ENCODE measurements around the gene STIMATE.

The STIMATE gene

DNA sequence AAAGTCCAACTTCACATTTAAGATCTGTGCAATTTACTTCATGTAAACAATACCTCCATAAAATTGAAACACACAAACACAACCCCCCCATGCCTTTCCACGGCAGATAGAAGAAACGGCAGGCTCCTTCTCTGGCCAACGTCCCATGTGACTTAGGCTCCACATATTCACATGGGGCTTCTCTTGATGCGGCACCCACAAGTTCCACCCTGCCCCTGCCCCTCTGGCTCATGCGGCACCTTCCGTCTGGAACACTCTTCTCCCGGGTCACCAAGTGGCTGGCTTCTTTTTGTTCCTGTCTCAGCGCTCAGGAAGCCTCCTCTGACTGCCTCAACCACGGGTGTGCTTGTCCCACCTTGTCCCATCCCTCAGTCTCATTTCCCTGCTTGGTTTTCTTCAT is 25.6 kb downstream of the STIMATE start:
- DNase-seq (ENCODE audit: low read depth in 2 of 2, low spot score in 1 of 2) = no peak

DNA sequence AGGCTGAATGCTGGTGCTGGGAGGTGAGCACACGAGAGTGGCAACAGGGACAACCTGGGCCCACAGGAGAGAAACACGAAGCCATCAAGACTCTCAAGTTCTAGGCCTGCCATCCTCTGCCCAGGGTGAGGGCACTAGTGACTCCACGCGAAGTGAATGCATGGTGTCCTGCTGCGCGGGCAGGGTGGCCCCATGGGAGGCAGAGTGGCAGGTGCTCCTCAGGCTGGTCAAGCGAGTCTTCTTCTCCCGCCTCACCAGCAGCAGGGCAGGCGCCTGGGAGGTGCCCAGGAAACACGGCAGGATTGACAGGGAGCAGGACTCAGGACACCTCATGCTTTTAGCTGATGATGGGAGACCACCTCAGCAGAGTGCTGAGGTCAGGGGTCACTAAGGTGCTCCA is 26.9 kb downstream of the STIMATE start:
- DNase-seq (ENCODE audit: low read depth in 2 of 2, low spot score in 1 of 2) = no peak

DNA sequence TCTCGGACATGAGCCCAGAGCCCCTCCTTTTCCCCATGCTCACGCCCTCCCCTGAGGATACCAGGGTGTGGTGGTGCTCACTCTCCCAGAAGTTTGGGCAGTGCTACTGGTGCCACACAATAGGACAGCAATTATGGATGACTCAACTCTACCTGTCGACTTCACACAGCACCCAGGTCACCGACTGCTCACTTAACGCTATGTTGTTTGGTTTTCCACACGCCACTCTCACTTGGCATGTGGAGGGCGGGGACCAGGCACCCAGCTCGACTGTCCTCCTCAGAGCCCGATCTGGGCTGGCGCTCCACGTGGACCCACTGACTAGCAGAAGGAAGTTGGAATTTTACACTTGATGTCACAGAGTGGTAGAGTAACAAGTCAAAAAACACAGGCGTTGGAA is 30.9 kb downstream of the STIMATE start:
- no peak for DNase-seq (ENCODE audit: low read depth in 2 of 2, low spot score in 1 of 2)

DNA sequence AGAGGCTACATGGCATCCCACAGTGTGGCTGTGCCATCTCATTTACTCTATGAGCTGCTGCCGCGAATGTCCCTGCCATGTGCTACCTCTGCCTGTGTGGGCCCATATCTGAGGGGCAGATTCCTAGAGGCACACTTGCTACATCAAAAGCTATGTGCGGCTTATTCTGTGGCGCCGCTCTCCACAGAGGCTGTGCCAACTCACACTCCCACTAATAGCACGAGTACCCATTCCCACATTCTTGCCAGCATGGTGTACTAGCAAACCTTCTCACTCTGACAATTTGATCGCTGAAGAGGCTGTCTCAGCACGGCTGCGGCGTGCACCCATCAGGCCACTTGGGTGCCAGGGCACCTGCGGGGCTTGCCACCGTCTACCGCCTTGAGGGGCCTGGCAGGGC is 31.4 kb downstream of the STIMATE start:
- DNase-seq (ENCODE audit: low read depth in 2 of 2, low spot score in 1 of 2) = no peak

DNA sequence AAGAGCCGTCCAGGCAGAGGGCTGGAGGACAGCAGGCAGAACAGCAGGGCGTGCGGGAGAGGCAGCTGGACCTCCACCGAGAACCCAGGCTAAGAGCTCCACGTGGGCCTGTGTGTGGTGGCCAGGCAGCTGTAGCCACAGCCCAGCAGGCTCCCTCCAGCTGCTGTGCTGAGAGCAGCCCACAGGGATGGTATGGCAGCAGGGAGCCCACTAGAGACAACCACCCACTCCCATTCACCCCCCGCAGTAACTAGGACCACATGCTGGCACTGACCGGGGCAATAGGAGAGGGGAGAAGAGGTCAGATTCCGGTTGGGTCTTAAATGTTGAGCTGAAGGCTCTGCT is 37.0 kb downstream of the STIMATE start:
- no peak for DNase-seq (ENCODE audit: low read depth in 2 of 2, low spot score in 1 of 2)

DNA sequence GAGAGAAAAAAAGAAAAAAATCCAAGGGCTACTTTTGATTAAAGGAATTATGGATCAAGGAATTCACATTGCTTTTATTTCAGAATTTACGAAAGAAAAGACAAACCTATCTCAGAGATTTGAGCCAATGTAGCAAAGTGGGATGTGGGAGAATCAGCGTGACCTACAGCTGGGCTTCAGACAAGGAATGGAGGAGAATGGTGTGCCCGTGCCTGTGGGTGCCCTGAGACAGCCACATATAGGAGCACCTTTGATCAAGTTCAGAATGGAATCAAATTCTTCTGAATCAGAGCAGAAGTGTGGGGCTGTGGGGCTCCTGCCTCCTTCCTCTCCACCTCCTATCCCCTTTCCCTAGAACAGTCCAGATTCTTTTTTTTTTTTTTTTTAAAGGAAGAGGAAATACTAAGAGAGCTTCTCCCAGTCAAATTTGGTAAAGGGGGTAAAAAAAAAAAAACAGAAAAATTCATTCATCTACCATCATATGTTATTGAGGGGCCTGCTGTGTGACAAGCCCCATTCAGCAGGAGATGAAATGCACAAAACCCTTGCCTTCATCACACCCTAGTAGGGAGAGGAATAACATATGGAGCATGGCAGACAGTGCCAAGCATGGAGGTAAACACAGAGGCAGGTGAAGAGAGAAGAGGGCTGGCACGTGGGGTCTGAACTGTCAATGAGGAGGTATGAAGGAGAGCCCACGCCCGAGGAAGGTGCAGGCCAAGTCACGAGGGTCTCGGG is 37.5 kb downstream of the STIMATE start:
- no peak for DNase-seq (ENCODE audit: low read depth in 2 of 2, low spot score in 1 of 2)

DNA sequence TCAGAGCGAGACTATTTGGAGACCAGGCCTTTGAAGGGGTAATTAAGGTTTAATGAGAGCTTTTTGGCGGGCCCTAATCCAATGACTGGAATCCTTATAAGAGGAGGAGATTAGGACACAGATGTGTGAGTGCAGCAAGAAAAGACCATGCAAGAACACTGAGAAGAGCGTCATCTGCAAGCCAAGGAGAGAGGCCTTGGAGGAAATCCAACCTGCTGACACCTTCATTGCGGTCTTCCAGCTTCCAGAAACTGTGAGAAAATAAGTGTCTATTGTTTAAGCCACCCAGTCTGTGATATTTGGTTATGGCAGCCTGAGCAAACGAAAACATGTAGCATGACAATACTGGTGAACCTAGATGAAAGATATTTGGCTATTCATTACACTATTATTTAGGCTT is 39.5 kb downstream of the STIMATE start:
- no peak for DNase-seq (ENCODE audit: low read depth in 2 of 2, low spot score in 1 of 2)

DNA sequence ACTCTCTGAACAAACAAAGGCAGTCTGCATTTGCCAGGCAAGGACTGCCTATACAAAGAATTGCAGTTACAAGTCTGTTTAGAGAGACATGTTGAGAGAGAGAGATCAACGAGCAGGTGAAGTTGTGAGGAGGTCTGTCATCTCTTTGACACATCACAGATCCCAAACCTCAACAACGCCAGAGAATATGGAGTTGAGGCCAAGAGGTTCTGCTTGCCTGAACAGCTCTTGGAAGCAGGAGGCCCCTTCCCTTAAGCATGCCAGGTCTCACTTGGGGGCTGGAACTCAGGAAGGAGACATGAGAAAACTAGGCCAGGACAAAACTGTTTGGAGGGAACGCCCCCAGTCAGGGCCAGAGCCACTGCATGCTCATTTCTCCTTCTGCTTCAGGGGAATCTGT is 40.2 kb downstream of the STIMATE start:
- DNase-seq (ENCODE audit: low read depth in 2 of 2, low spot score in 1 of 2) = no peak

DNA sequence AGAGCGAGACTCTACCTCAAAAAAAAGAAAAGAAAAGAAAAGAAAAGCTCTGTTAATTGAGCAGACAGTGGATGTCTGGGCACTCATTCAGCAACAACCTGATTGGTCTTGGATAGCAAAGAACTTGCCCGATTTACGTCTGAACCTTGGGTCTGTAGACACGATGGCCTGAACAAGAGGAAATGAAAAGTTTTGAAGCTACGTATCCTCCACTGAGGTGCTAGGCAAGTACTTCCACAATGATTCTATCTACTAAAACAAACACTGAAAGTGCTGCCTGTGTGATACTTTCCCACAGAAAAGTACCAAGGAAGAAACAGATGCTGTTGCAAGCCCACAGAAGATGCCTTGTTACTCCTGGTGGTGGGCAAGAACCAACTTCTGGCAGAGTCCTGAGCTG is 40.7 kb downstream of the STIMATE start:
- DNase-seq (ENCODE audit: low read depth in 2 of 2, low spot score in 1 of 2) = no peak

DNA sequence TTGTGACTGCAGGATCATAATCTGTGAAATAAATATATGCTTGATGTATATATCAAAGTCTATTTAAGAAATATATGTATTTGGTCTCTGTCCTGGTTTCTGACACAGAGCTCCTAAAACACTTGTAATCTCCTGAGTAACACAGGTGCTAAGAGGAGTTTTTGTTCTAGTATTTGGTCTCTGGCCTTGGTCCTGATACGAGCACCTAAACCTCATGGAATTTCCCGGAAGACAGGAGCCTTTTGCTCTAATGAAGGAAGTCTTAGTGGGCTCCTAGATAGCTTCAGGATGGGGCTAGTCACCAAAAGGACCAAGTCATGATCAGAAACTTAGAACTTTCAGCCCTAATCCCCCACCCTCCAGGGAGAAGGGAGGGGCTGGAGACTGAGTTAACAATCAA is 43.3 kb downstream of the STIMATE start:
- DNase-seq (ENCODE audit: low read depth in 2 of 2, low spot score in 1 of 2) = no peak

DNA sequence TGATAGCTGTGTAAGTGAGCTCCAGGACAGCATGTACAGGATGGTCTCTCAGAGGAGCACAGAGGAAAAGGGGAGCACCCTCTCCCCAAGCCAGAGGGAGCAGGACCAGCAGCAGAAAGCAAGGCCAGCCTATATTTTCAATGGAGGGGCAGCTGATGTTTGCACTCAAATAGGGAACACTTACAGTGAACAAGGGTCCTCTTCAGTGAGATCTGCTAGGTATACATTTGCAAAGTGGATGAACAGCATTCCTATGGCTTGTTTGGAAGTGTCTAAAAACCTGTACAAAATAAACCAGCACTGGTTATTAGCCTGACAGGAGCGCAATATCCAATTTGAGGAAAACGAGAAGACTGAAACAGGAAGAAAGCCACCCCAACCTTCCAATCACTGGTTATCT is 44.9 kb downstream of the STIMATE start:
- DNase-seq (ENCODE audit: low read depth in 2 of 2, low spot score in 1 of 2) = no peak

DNA sequence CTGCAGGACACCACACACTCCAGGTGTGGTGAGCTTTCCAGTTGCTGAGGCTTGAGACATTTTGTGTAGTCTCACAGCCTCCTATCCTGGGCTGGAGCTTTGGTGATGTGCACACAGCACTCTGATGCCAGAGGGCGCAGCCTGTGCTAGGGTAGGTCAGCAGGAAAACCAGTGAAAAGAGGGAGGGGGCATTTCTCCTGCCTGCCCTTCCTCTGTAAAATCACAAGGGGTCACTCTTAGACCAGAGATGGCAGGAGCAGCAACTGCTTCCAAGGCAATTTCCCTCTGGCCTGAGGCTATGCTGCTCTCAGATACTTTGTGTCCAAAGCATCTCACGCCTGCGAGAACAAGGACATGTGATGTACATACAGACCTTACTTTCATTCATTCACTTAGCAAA is 46.0 kb downstream of the STIMATE start:
- no peak for DNase-seq (ENCODE audit: low read depth in 2 of 2, low spot score in 1 of 2)

DNA sequence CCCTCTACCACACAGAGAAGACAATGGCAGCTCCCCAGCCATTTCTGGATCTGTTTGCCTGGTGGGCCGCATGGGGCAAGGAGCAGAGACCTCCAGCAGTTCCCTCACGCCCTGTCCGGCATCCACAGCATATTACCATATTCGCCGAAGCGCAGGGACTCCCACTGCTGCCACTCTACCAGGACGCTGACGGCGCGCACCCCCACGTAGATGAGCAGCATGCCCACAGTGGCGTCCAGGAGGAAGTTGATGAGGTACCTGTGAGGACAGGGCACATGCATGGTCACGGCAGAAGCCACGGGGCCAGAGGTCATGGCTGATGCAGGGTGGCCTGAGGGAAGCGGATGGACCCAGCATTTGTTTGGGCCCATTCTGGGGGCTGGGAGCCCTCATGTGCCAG is 47.7 kb downstream of the STIMATE start:
- no peak for DNase-seq (ENCODE audit: low read depth in 2 of 2, low spot score in 1 of 2)

DNA sequence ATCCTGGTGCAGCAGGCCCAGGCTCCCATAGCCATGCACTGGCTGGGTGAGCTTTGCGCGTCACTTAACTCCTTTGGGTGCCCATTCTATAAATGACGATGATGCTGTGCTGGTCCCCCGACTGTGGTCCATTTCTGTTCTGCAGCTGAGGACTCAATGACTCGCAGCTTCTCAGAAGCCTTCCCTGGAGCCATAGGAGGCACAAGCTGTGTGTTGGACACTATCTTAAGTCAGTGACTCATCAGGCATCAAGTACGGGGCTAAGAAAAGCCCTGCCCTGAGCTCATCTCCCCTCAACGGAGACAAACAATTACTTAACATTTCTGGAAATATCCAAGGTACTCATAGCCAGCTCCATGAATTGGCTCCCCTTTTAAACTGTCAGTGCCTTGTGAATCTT is 48.7 kb downstream of the STIMATE start:
- no peak for DNase-seq (ENCODE audit: low read depth in 2 of 2, low spot score in 1 of 2)

DNA sequence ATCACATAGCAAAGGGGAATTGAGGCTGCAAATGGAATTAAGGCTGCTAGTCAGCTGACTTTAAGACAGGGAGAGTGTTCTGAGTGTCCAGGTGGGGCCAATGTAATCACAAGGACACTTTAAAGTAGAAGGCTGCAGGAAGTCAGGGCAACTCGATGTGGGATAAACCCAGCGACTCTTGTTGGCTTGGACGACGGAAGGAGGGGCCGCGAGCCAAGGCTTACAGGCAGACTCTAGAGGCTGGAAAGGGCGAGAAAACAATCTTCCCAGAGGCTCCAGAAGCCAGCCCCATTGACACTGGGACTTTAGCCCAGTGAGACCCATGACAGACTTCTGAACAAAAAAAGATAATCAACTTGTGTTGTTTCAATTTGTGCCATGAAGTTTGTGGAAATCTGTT is 49.6 kb downstream of the STIMATE start:
- DNase-seq (ENCODE audit: low read depth in 2 of 2, low spot score in 1 of 2) = no peak

DNA sequence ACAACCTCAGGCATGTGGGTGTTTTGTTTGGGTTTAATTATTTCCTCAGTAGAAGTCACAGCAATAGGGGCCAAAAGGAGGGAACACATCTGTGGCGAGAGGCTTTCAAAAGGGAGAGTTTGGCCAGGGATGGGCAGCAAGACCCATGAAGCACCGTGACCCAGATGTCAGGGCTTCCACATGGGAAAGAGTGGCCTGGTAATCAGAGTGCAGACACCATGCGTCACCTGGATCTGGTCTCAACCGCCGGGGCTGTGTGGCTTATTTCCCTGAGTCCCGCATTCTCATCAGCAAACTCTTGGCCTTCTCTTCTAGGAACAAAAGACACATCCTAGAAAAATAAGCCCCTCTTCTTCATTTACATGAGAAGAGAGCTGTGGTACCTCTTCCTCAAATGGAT is 50.1 kb downstream of the STIMATE start:
- no peak for DNase-seq (ENCODE audit: low read depth in 2 of 2, low spot score in 1 of 2)

DNA sequence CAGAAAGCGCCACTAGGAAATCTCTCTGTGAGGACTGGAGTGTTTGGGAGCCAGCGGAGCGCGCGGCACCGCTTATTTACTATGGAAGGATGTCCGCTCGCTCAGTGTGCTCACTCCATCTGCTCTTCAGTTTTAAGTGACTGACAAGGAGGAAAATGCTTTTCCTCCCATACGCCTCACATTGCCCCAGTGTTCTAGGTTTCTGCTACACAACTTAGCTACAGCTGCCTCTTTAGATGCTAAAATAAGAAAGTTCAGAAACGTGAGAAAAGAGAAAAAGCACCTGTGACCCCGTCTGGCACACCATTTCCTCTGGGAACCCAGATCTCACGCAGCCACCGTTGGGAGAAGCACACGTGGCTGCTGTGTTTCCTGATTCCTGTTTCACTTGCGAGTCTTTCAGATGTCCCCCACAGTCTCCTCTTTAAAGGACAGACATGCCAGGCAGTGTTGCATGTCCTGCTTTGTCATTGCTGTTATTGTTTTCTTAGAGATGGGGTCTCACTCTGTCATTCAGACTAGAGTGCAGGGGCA is 50.8 kb downstream of the STIMATE start:
- no peak for DNase-seq (ENCODE audit: low read depth in 2 of 2, low spot score in 1 of 2)

DNA sequence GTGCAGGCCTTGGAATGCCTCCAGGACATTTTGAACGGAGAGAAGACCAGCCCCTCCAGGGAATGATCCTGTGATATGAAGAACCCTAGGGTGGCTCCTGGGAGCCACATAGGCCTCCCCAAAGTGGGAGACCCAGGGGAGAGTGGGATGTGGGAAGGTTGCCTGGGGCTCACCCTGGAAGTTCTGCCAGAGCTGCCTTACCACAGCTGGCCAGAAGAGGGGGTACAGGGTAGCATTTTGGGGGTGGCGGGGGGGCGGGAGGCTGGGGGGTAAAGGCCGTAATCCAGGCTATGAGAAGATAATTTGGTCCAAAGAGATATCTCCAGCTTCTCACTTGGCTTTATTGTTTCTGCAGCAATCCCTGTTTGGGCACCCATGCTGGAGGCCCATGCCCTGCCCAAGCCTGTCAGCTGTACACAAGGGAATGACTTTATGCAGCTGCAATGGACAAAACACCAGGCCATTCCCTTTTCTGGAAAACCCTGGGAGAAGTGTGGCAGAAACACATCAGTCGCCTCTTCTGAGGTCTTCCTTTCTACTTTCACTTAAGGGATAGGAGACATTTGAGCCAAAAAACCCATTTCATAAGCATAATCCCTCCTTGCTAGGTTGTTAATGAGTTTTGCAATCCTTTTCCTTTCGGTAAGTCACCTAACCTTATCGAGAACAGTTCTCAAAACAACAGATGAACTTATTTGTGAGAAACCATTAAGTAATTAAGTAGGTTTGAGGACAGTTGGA is 51.5 kb downstream of the STIMATE start:
- no peak for DNase-seq (ENCODE audit: low read depth in 2 of 2, low spot score in 1 of 2)

DNA sequence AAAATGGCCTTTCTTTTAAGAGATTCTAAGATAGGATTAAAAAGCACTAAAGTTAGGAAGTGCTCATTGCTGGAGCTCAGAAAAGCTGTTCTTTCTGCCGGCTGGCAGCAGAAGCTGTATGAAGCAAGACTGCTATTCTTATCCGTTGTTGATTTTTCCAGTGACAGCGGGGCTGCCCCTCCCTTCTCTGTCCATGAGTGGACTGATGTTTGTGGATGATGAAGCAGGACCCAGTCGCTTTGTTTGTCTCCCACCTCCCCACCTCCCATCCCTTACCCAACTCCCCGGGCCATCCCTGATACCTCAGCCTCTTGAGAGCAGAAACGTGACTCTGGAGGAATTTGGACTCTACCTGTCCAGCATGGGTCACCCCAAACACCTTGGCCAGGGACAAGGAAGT is 52.2 kb downstream of the STIMATE start:
- no peak for DNase-seq (ENCODE audit: low read depth in 2 of 2, low spot score in 1 of 2)

DNA sequence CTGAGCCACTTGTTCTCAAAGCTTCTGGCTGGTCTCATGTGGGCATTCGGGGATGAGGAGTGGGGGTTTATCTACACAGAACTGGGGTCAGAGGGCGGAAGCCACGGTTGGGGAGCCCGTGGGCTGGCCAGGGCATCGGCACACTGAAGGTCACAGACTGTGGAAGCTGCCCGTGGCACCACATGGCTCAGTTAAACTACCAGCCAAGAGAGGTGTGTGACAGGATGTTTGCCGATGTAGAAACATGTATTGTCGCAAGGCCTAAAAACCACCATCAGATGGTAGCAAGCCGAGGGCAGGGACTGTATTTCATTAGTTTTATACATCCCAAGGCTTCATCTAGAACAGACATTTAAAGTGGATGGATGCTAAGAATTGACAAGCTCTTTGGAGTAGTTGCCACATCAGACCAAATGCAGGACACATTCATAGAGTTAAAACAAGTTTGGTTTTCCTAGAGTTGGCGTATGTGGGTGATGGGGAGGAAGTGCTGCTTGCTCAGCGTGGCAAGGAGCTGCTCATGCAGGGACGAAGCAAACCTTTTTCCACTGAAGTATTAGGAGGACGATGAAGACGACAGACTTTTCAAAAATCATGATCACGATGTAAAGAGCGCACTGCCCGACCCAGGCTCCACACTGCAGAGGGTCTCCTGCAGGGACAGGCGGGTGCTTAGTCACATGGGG is 52.9 kb downstream of the STIMATE start:
- DNase-seq (ENCODE audit: low read depth in 2 of 2, low spot score in 1 of 2) = no peak

DNA sequence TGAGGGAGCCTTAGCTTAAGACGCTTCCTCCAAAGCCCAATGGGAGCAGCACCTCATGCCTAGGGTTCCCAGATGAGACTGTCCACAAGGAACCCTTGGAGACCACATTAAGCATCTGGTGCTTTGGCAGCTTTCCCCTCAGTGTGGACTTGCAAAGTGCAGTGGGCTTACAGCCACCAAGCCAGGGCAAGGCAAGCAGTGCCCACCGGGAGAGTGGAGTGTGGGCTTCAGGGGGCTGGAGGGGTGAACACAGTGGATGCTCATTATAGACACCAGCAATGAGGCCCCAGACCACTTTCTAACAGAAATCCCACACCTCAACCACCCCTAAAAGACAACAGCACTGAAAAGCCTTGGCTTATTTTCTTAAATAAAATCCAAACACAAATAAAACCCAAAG is 53.5 kb downstream of the STIMATE start:
- no peak for DNase-seq (ENCODE audit: low read depth in 2 of 2, low spot score in 1 of 2)

All from stimulated activated CD8-positive, alpha-beta memory T cell treated with anti-CD3 and anti-CD28 coated beads, Interleukin-4, amount 100 ng/mL, for 4 hours (primary cell).